ENCODE data around the gene ERICH4. TPM values are rescaled to one million over a fixed set of nuclear protein-coding genes. Genes with fewer than 3 reads are reported as not detected.

Gene ERICH4
- total and polyA plus RNA-seq, 2 of the 13 experiments (the other 11 are each of a cell fraction or from before 2014, with no cell fraction given): 0.40 to 0.64 TPM

- TF ChIP-seq ZNF792 (CRISPR knock-in tag; IDR thresholded peaks at IDR 0.05): peak; percentile 58; the same call in 1 of the 2 replicates
- TF ChIP-seq YY1 (IDR thresholded peaks at IDR 0.05; ENCODE audit: insufficient read depth, insufficient replicate concordance, low read depth, low read length): peak; percentile 98
- TF ChIP-seq DMAP1 (CRISPR knock-in tag; IDR thresholded peaks at IDR 0.05): peak; percentile 77; the same call in 1 of the 2 replicates
- TF ChIP-seq MTA3 (CRISPR knock-in tag; IDR thresholded peaks at IDR 0.05): no peak
- peak; percentile 72 for TF ChIP-seq ZNF580 (CRISPR knock-in tag; IDR thresholded peaks at IDR 0.05; ENCODE audit: borderline replicate concordance, low read depth)
- TF ChIP-seq STAT6 (CRISPR knock-in tag; IDR thresholded peaks at IDR 0.05; ENCODE audit: borderline replicate concordance): no peak
- peak; percentile 94 for TF ChIP-seq ZGPAT (CRISPR knock-in tag; IDR thresholded peaks at IDR 0.05)
- no peak for TF ChIP-seq LBX2 (CRISPR knock-in tag; IDR thresholded peaks at IDR 0.05; ENCODE audit: borderline replicate concordance)
- no peak for TF ChIP-seq ZBTB44 (CRISPR knock-in tag; IDR thresholded peaks at IDR 0.05)
- TF ChIP-seq FOXK1 (CRISPR knock-in tag; IDR thresholded peaks at IDR 0.05; ENCODE audit: borderline replicate concordance, low read depth): peak; percentile 11; the same call in 1 of the 2 replicates
- peak; percentile 37; the same call in 1 of the 2 replicates for TF ChIP-seq ZNF609 (CRISPR knock-in tag; IDR thresholded peaks at IDR 0.05; ENCODE audit: borderline replicate concordance)
- no peak for TF ChIP-seq KLF15 (CRISPR knock-in tag; IDR thresholded peaks at IDR 0.05; ENCODE audit: borderline replicate concordance)
- no peak for TF ChIP-seq NR0B2 (CRISPR knock-in tag; IDR thresholded peaks at IDR 0.05)
- 0 out of 2 replicates have a peak, but pooled peaks have one; percentile 62 for TF ChIP-seq CBFB (CRISPR knock-in tag; IDR thresholded peaks at IDR 0.05)
Observed at GRCh38 chr19:41439441-41440222, 3.3 kb upstream of the ERICH4 start, which contains the start of gene DMAC2 (continued).

Data from HepG2 (cell line).